Karpas-422 (cell line): Measurements from ENCODE around the gene SLC7A7. TPM values are rescaled to one million over a fixed set of nuclear protein-coding genes. Genes with fewer than 3 reads are reported as not detected.
"Not testable (repeated sequence)": the region's sequence is repeated elsewhere in the genome, so short reads cannot be mapped to it uniquely, and the experiment has no call there.

Experiments used
- DNase-seq: peaks from one replicate; pipeline ENCODE4 v3.0.0-alpha.2; 2015
- H2AFZ ChIP-seq: fragments of 200-600 bp; sonication (generic); 2 replicates; pipeline ENCODE4 v1.6.1; 2014; ENCODE audit warnings: antibody characterized with exemption, low read length, mixed read lengths
- H3K27ac ChIP-seq: fragments of 200-600 bp; sonication (generic); 2 replicates; pipeline ENCODE4 v1.5.1; 2014; ENCODE audit warnings: mild to moderate bottlenecking, low read length, moderate library complexity
- H3K27me3 ChIP-seq: fragments of 200-600 bp; sonication (generic); 2 replicates; pipeline ENCODE4 v1.6.1; 2014; ENCODE audit warnings: low read length, mixed read lengths
- H3K36me3 ChIP-seq: fragments of 200-600 bp; sonication (generic); 2 replicates; pipeline ENCODE4 v1.6.1; 2014; ENCODE audit warnings: low read length, mixed read lengths; ENCODE audit not compliant: insufficient read depth
- H3K4me1 ChIP-seq: fragments of 200-600 bp; sonication (generic); 2 replicates; pipeline ENCODE4 v1.6.1; 2014; ENCODE audit warnings: mild to moderate bottlenecking, low read length, mixed read lengths
- H3K4me2 ChIP-seq: fragments of 200-600 bp; sonication (generic); 2 replicates; pipeline ENCODE4 v1.6.1; 2014; ENCODE audit warnings: low read length, low read depth, mild to moderate bottlenecking; ENCODE audit not compliant: poor library complexity, severe bottlenecking
- H3K4me3 ChIP-seq: fragments of 200-600 bp; sonication (generic); 2 replicates; pipeline ENCODE4 v1.5.1; 2014; ENCODE audit warnings: mild to moderate bottlenecking, antibody characterized with exemption, low read length, mixed read lengths
- H3K79me2 ChIP-seq: fragments of 200-600 bp; sonication (generic); 2 replicates; pipeline ENCODE4 v1.6.1; 2014; ENCODE audit warnings: mild to moderate bottlenecking, low read length, mixed read lengths
- H3K9ac ChIP-seq: fragments of 200-600 bp; sonication (generic); 2 replicates; pipeline ENCODE4 v1.6.0; 2014; ENCODE audit warnings: low read length
- H3K9me2 ChIP-seq: fragments of 200-600 bp; sonication (generic), shearing (Covaris generic); replicated peaks from 2 replicates; pipeline ENCODE4 v1.6.0; 2014; ENCODE audit warnings: mild to moderate bottlenecking, low read length, moderate library complexity; ENCODE audit not compliant: insufficient read depth
- H3K9me3 ChIP-seq: fragments of 300-700, 200-600 bp; sonication (generic); 2 replicates; pipeline ENCODE4 v1.6.1; 2014; ENCODE audit warnings: low read length, mixed read lengths
- H4K20me1 ChIP-seq: fragments of 200-600 bp; sonication (generic); 2 replicates; pipeline ENCODE4 v1.6.1; 2014; ENCODE audit warnings: mild to moderate bottlenecking, antibody characterized with exemption, low read length, low read depth; ENCODE audit not compliant: insufficient read depth
- total RNA-seq: library from RNA; depleted of rRNA; stranded (reverse); fragments of >200 nt; shearing (Covaris generic); gene quantifications from 2 replicates; pipeline ENCODE4 v1.2.3, GENCODE V29; 2014; ENCODE audit warnings: low replicate concordance

Gene SLC7A7
- total RNA-seq, 1 experiment from 2014 or later = 3.5 TPM

DNA sequence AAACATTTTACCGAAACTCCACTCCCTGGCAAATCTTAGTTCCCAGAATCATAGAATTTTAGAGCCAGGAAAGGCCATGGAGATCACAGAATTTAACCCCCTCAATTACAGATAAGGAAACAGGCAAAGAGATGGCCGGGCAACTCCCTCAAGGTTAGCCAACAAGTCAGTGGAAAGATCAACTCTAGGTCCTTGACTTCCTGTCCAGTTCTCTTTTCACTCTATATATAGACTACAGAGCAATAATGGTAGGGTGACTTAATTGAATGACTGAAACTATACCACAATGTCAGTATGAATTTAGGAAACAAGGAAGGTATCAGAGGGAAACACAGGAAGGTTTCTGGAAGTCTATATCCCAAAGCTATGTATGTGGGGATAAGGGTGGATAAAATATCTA lies 37.2 kb downstream of the SLC7A7 start:
- Histone ChIP-seq H3K9me3 (no peaks in the 10 kb centered on the region), H3K9me2 (no peaks in the 10 kb centered on the region), H3K4me3 (no peak overlapping the region), H3K36me3 (0 out of 2 replicates have a peak, but pooled peaks cover under 1% of the 10 kb centered on the region), H3K79me2 (no peaks in the 10 kb centered on the region), H4K20me1 (no peaks in the 10 kb centered on the region), H3K9ac (no peak overlapping the region), H3K4me1 (no peaks in the 10 kb centered on the region), H3K27ac (no peak overlapping the region), H3K27me3 (no peaks in the 10 kb centered on the region), H3K4me2 (no peak overlapping the region), H2AFZ (no peak overlapping the region)
- no peak for DNase-seq

GRCh38 chr14:22776849-22777248 lies 38.4 kb downstream of the SLC7A7 start:
- not testable (repeated sequence) for H3K4me1 ChIP-seq, H4K20me1 ChIP-seq, H3K4me2 ChIP-seq

GRCh38 chr14:22776215-22776614 lies 39.0 kb downstream of the SLC7A7 start:
- Histone ChIP-seq H3K27ac (no peak overlapping the region), H3K4me1 (no peaks in the 10 kb centered on the region), H3K9me3 (no peaks in the 10 kb centered on the region), H2AFZ (no peak overlapping the region), H3K79me2 (no peaks in the 10 kb centered on the region), H3K4me2 (no peak overlapping the region), H4K20me1 (no peaks in the 10 kb centered on the region; the same call in 1 of the 2 replicates), H3K27me3 (no peaks in the 10 kb centered on the region), H3K9me2 (no peaks in the 10 kb centered on the region), H3K4me3 (no peak overlapping the region), H3K36me3 (peaks cover 13% of the 10 kb centered on the region), H3K9ac (no peak overlapping the region)
- no peak for DNase-seq

More at GRCh38 chr14:22776849-22777248, 38.4 kb downstream of the SLC7A7 start:
- not testable (repeated sequence) for H2AFZ ChIP-seq, H3K9me2 ChIP-seq, H3K4me3 ChIP-seq, H3K36me3 ChIP-seq, H3K79me2 ChIP-seq, H3K9ac ChIP-seq, H3K9me3 ChIP-seq, H3K27me3 ChIP-seq, H3K27ac ChIP-seq, DNase-seq

DNA sequence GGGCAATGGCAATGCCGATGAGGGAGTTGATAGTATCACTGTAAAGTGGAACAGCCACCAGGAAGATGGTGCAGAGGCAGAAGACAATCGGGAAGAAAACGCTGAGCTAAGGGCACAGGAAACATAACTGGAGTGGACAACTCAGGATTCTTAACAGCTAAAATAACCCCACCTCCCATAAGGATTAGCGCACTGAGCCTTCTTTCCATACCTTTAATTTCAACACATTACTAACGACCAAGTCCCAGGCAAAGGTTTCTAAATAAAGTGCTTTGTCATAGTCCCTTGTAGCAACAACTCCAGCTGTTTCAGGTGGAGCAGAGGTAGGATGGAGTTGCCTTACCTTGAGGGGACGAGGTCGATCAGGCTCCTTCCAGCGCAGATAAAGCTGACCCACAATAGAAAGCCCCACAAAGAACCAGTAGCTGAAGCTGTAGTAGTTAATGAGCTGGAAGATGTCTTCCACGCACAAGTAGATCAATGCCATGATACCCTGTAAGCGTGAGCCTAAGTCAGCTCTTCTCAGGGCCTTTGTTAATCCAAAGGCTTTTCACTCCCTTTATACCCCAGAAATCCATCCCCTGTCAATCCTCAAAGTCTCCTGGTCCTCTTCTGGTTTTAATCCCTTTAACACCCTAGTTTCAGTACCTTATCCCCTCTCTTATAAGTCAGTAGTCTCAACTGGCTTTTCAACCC lies 41.1 kb downstream of the SLC7A7 start:
- H3K36me3 ChIP-seq = peaks cover 33% of the 10 kb centered on the region
- no peaks in the 10 kb centered on the region for H3K9me2 ChIP-seq
- no peaks in the 10 kb centered on the region for H3K9me3 ChIP-seq
- H3K27ac ChIP-seq = no peak overlapping the region
- no peak overlapping the region for H3K9ac ChIP-seq
- no peaks in the 10 kb centered on the region for H3K27me3 ChIP-seq
- H3K4me2 ChIP-seq = no peak overlapping the region
- H3K79me2 ChIP-seq = peaks cover 4% of the 10 kb centered on the region
- H2AFZ ChIP-seq = no peak overlapping the region
- no peaks in the 10 kb centered on the region; the same call in 1 of the 2 replicates for H4K20me1 ChIP-seq
- no peak for DNase-seq
- H3K4me3 ChIP-seq = no peak overlapping the region
- no peaks in the 10 kb centered on the region for H3K4me1 ChIP-seq

GRCh38 chr14:22773162-22774010 lies 41.8 kb downstream of the SLC7A7 start:
- no peak overlapping the region for H3K27ac ChIP-seq

DNA sequence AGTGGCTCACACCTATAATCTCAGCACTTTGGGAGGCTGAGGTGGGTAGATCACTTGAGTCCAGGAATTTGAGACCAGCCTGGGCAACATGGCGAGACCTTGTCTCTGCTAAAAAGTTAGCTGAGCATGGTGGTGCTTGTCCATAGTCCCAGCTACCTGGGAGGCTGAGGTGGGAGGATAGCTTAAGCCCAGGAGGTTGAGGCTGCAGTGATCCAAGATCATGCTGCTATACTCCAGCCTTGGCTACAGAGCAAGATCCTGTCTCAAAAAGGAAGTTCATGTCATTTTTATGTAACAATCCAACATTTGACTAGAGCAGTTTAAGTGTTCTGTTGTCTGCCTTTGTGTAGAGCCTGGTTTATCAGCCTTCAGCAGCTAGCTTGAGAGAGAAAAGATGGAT lies 42.5 kb downstream of the SLC7A7 start:
- Histone ChIP-seq H3K27ac (no peak overlapping the region), H3K79me2 (peaks cover 17% of the 10 kb centered on the region), H3K36me3 (peaks cover 44% of the 10 kb centered on the region), H3K9me3 (no peaks in the 10 kb centered on the region), H3K4me1 (peaks cover 9% of the 10 kb centered on the region), H3K4me3 (no peak overlapping the region), H3K9ac (no peak overlapping the region), H3K9me2 (no peaks in the 10 kb centered on the region), H3K4me2 (no peak overlapping the region), H2AFZ (no peak overlapping the region), H3K27me3 (no peaks in the 10 kb centered on the region), H4K20me1 (peaks cover 8% of the 10 kb centered on the region; the same call in 1 of the 2 replicates)
- DNase-seq = no peak

More at GRCh38 chr14:22773162-22774010, 41.8 kb downstream of the SLC7A7 start:
- Histone ChIP-seq H3K36me3 (peaks cover 38% of the 10 kb centered on the region), H3K4me2 (no peak overlapping the region), H3K27me3 (no peaks in the 10 kb centered on the region), H4K20me1 (peaks cover 2% of the 10 kb centered on the region; the same call in 1 of the 2 replicates), H3K4me3 (no peak overlapping the region), H3K9me2 (no peaks in the 10 kb centered on the region), H3K79me2 (peaks cover 10% of the 10 kb centered on the region), H2AFZ (no peak overlapping the region), H3K4me1 (peaks cover 2% of the 10 kb centered on the region), H3K9me3 (no peaks in the 10 kb centered on the region), H3K9ac (no peak overlapping the region)
- DNase-seq = no peak

GRCh38 chr14:22770481-22771187 lies 44.6 kb downstream of the SLC7A7 start:
- Histone ChIP-seq H4K20me1 (peaks cover 8% of the 10 kb centered on the region; the same call in 1 of the 2 replicates), H2AFZ (no peak overlapping the region), H3K27me3 (no peaks in the 10 kb centered on the region), H3K4me3 (no peak overlapping the region), H3K36me3 (peaks cover 44% of the 10 kb centered on the region), H3K79me2 (peaks cover 33% of the 10 kb centered on the region), H3K9me3 (no peaks in the 10 kb centered on the region), H3K9ac (no peak overlapping the region), H3K9me2 (no peaks in the 10 kb centered on the region), H3K27ac (no peak overlapping the region), H3K4me2 (no peak overlapping the region), H3K4me1 (peaks cover 20% of the 10 kb centered on the region)
- no peak for DNase-seq

- Histone ChIP-seq H3K4me1 (peaks cover 24% of the 10 kb centered on the region), H3K9me3 (no peaks in the 10 kb centered on the region), H3K9ac (no peak overlapping the region), H3K4me3 (no peak overlapping the region), H4K20me1 (peaks cover 8% of the 10 kb centered on the region; the same call in 1 of the 2 replicates), H3K27ac (no peak overlapping the region), H3K4me2 (no peak overlapping the region), H3K27me3 (no peaks in the 10 kb centered on the region), H3K36me3 (peaks cover 44% of the 10 kb centered on the region), H3K79me2 (peaks cover 33% of the 10 kb centered on the region), H3K9me2 (no peaks in the 10 kb centered on the region), H2AFZ (no peak overlapping the region)
- DNase-seq = no peak
These were observed 45.9 kb downstream of the SLC7A7 start for GRCh38 chr14:22769369-22769768.
